ENCODE data around the gene DIO3.

The DIO3 gene

GRCh38 chr14:101561145-101561896 is at the start of gene DIO3:
TSS of gene DIO3 (plus strand) at chr14:101561495.
- Mint-ChIP-seq H3K27me3 (ENCODE audit: low read depth, poor library complexity) (peaks cover 86% of the 10 kb centered on the region), H3K4me1 (peaks cover 21% of the 10 kb centered on the region), H3K4me3 (peak within 1 kb of the TSS; percentile 23), H3K9me3 (peaks cover 19% of the 10 kb centered on the region), H3K27ac (no peak within 1 kb of the TSS), H3K36me3 (ENCODE audit: low read depth) (no peaks in the 10 kb centered on the region)
- no peak for TF ChIP-seq CTCF (IDR thresholded peaks at IDR 0.05)
- DNase-seq, result peak; percentile 95

DNA sequence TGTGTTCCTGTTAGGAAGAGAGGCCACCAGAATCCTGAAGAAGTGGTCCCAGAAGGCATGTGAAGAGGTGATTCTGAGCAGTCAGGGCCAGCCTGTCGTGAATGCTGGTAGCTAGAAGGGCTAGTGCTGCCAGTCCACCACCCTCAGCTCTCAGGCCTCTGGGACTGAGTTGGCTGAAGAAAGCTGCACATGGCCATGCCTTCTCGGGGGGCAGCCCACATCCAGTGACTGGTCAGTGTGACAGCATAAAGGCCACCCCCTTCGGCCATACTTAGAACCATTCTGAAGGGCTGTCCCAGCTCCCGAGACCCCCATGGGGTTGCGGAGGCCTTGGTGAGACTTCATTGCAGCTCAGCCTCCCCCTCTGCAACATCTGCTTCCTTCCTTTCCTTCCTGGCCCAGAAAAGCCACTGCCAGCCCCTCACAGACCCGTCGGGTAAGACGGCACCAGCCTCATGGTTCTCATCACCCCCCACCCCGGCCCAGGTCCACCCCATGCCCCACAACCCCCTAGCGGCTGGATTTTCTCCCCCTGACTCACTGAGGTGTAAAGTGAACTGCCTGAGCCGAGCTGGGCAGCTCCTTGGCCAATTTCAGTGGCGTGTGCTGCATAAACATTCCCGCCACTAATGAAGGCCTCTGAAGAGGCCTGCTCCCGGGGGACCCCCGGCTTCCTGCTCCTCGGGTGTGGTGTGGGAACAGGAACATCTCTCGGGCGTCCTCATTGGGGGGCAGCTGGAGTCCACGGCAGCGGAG is 49.5 kb upstream of the DIO3 start:
- no peak overlapping the region for H3K27ac Mint-ChIP-seq
- peaks cover 20% of the 10 kb centered on the region for H3K4me1 Mint-ChIP-seq
- TF ChIP-seq CTCF (IDR thresholded peaks at IDR 0.05), result no peak
- H3K4me3 Mint-ChIP-seq, result no peak overlapping the region
- H3K9me3 Mint-ChIP-seq, result peaks cover 11% of the 10 kb centered on the region
- peaks cover 6% of the 10 kb centered on the region for H3K27me3 Mint-ChIP-seq (ENCODE audit: low read depth, poor library complexity)
- no peak for DNase-seq
- H3K36me3 Mint-ChIP-seq (ENCODE audit: low read depth), result no peaks in the 10 kb centered on the region

- peaks cover 16% of the 10 kb centered on the region for H3K4me1 Mint-ChIP-seq
These were observed 49.0 kb upstream of the DIO3 start for GRCh38 chr14:101512376-101512695.

GRCh38 chr14:101514136-101514535 is 47.2 kb upstream of the DIO3 start:
- no peak for TF ChIP-seq CTCF (IDR thresholded peaks at IDR 0.05)
- Mint-ChIP-seq H3K4me1 (peaks cover 16% of the 10 kb centered on the region), H3K27ac (no peak overlapping the region), H3K36me3 (ENCODE audit: low read depth) (no peaks in the 10 kb centered on the region), H3K9me3 (peaks cover 11% of the 10 kb centered on the region), H3K27me3 (ENCODE audit: low read depth, poor library complexity) (peaks cover 6% of the 10 kb centered on the region), H3K4me3 (no peak overlapping the region)
- DNase-seq, result no peak

More at GRCh38 chr14:101512376-101512695, 49.0 kb upstream of the DIO3 start:
- TF ChIP-seq CTCF (IDR thresholded peaks at IDR 0.05), result no peak
- peaks cover 11% of the 10 kb centered on the region for H3K9me3 Mint-ChIP-seq
- no peak overlapping the region for H3K4me3 Mint-ChIP-seq
- DNase-seq, result no peak
- no peak overlapping the region for H3K27ac Mint-ChIP-seq
- peaks cover 6% of the 10 kb centered on the region for H3K27me3 Mint-ChIP-seq (ENCODE audit: low read depth, poor library complexity)
- no peaks in the 10 kb centered on the region for H3K36me3 Mint-ChIP-seq (ENCODE audit: low read depth)

DNA sequence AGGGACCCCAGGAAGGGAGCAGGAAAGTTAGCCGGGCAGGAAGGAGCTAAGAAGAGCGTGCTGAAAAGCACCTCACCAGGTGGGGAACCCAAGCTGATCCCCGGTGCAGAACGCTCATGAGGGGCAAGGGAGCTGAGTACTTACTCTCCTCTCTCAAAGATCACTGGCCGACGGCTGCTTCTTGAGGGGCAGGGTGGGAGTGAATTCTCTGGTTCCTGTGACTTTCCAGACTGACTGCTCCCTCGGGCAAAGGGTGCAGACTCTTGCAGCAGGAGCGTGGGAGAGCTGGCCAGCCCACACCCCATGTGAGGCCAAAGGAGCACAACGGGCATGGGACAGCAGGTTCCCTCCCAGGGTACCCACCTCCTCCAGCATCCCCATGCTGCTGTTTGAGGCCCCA is 44.9 kb upstream of the DIO3 start:
- no peak overlapping the region for H3K4me3 Mint-ChIP-seq
- no peak for DNase-seq
- H3K9me3 Mint-ChIP-seq, result peaks cover 11% of the 10 kb centered on the region
- peaks cover 25% of the 10 kb centered on the region for H3K4me1 Mint-ChIP-seq
- no peak for TF ChIP-seq CTCF (IDR thresholded peaks at IDR 0.05)
- H3K27me3 Mint-ChIP-seq (ENCODE audit: low read depth, poor library complexity), result peaks cover 3% of the 10 kb centered on the region
- no peak overlapping the region for H3K27ac Mint-ChIP-seq
- no peaks in the 10 kb centered on the region for H3K36me3 Mint-ChIP-seq (ENCODE audit: low read depth)
